OCI-LY7 (cell line): ENCODE measurements around the gene IL1RL2. TPM values are rescaled to one million over a fixed set of nuclear protein-coding genes. Genes with fewer than 3 reads are reported as not detected.

ENCODE experiments used
- BruUV-seq: library from RNA; stranded (reverse); fragments of 400-500 nt; replicated peaks from 2 replicates; lab custom pipeline; 2021; lab: Mats Ljungman, UMichigan
- CTCF ChIA-PET: fragments of 300-600 bp; sonication (Branson Sonifier 250); formaldehyde crosslinking; loops from one replicate; lab custom pipeline; 2022; ENCODE audit warnings: antibody characterized with exemption; ENCODE audit not compliant: unreplicated experiment; lab: Charles Lee
- POLR2A ChIA-PET: fragments of 300-600 bp; sonication (Branson Sonifier 250); formaldehyde crosslinking; loops from one replicate; lab custom pipeline; 2022; ENCODE audit warnings: antibody characterized with exemption; lab: Charles Lee
- DNase-seq: peaks from one replicate; pipeline ENCODE4 v3.0.0-alpha.2; 2015; ENCODE audit warnings: low spot score
- H2AFZ ChIP-seq: fragments of 200-600 bp; sonication (generic), shearing (Covaris generic); 2 replicates; pipeline ENCODE4 v1.6.1; 2014; ENCODE audit warnings: mild to moderate bottlenecking, antibody characterized with exemption, low read length, moderate library complexity
- H3K27ac ChIP-seq: fragments of 200-600 bp; sonication (generic); 2 replicates; pipeline ENCODE4 v1.5.1; 2014; ENCODE audit warnings: mixed run types, low read depth, mild to moderate bottlenecking, moderate library complexity, low read length, inconsistent platforms; ENCODE audit not compliant: poor library complexity, severe bottlenecking
- H3K36me3 ChIP-seq: fragments of 200-600 bp; sonication (generic); 2 replicates; pipeline ENCODE4 v1.6.1; 2014; ENCODE audit warnings: mild to moderate bottlenecking, antibody characterized with exemption, low read length, moderate library complexity, mixed read lengths; ENCODE audit not compliant: insufficient read depth
- H3K4me1 ChIP-seq: fragments of 200-600 bp; sonication (generic); 2 replicates; pipeline ENCODE4 v1.5.1; 2014; ENCODE audit warnings: mild to moderate bottlenecking, low read length; ENCODE audit not compliant: insufficient read depth, poor library complexity, severe bottlenecking
- H3K4me2 ChIP-seq: fragments of 200-600 bp; sonication (generic); 2 replicates; pipeline ENCODE4 v1.6.1; 2014; ENCODE audit warnings: mild to moderate bottlenecking, low read length
- H3K4me3 ChIP-seq: fragments of 200-600 bp; sonication (generic); 2 replicates; pipeline ENCODE4 v1.5.1; 2014; ENCODE audit warnings: mild to moderate bottlenecking, low read depth, low read length; ENCODE audit not compliant: poor library complexity, severe bottlenecking
- H3K79me2 ChIP-seq: fragments of 200-600 bp; sonication (generic); 2 replicates; pipeline ENCODE4 v1.6.1; 2016; ENCODE audit warnings: low read depth, mild to moderate bottlenecking, low read length, moderate library complexity, mixed read lengths; ENCODE audit not compliant: insufficient read depth
- H3K9me2 ChIP-seq: fragments of 200-600 bp; sonication (generic); 2 replicates; pipeline ENCODE4 v1.6.1; 2016; ENCODE audit warnings: mild to moderate bottlenecking, low read length, mixed read lengths; ENCODE audit not compliant: insufficient read depth
- H3K9me3 ChIP-seq: fragments of 200-600 bp; sonication (generic); 2 replicates; pipeline ENCODE4 v1.6.1; 2014; ENCODE audit warnings: mild to moderate bottlenecking, mixed run types, low read length, mixed read lengths
- H4K20me1 ChIP-seq: fragments of 200-600 bp; sonication (generic); 2 replicates; pipeline ENCODE4 v1.6.1; 2014; ENCODE audit warnings: mild to moderate bottlenecking, antibody characterized with exemption, low read length, moderate library complexity, mixed read lengths; ENCODE audit not compliant: insufficient read depth
- EZH2phosphoT487 ChIP-seq: fragments of 200-600 bp; sonication (generic); IDR thresholded peaks from 2 replicates; pipeline ENCODE4 v1.6.1; 2018; ENCODE audit warnings: low read depth, borderline replicate concordance, mild to moderate bottlenecking, mixed run types, antibody characterized with exemption, low read length, moderate library complexity, mixed read lengths
- intact Hi-C: fragments of 100-400 bp; cut with micrococcal nuclease; formaldehyde crosslinking; loops from one replicate; pipeline ENCODE4 v1.10.0; 2022; ENCODE audit not compliant: unreplicated experiment
- total RNA-seq, 2 experiments: library from RNA; depleted of rRNA in 1 of 2; stranded (reverse); fragments of >200 nt in 1 of 2; shearing (Covaris generic) in 1 of 2; gene quantifications; 2 replicates each; pipeline ENCODE4 v1.2.3, GENCODE V29; 2014 to 2022
- TF ChIP-seq, protein P1 (sequence below): fragments of 200-600 bp; sonication (generic); conservative IDR thresholded peaks from 2 replicates; pipeline ENCODE4 v1.5.1; 2014; ENCODE audit warnings: mild to moderate bottlenecking, antibody characterized with exemption, low read length, moderate library complexity, mixed read lengths

Gene IL1RL2
- total RNA-seq, 2 experiments from 2014 or later, result not detected

DNA sequence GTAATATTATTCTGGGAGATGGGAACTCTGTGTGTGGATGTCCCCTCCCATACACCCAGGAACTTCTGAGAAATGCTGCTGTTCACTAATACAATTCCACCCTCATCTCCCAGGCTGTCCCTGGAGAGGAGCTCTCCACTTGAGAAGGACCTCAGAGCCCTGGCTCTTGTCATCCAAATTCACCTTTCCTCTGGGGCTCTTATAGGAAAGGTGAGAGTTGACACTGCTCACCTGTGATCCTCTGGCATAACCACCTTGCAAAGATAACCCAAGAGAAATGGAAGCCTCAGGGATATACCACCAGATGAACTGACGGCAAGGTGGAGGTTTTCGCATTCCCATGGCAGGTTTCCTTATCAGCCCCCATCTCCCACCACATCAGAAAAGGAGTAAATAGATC, 52.0 kb downstream of the IL1RL2 start:
- Histone ChIP-seq H3K4me1 (peaks cover 5% of the 10 kb centered on the region), H3K27ac (no peak overlapping the region), H4K20me1 (no peaks in the 10 kb centered on the region), H3K4me3 (no peak overlapping the region), H2AFZ (no peak overlapping the region), H3K9me3 (no peaks in the 10 kb centered on the region), H3K4me2 (no peak overlapping the region), H3K79me2 (no peaks in the 10 kb centered on the region), H3K9me2 (no peaks in the 10 kb centered on the region), H3K36me3 (no peaks in the 10 kb centered on the region)
- DNase-seq, result no peak
- no TSS peak for BruUV-seq
- CTCF ChIA-PET, result no interaction called here
- POLR2A ChIA-PET, result no interaction called here
- TF ChIP-seq EZH2phosphoT487, result no peak
- intact Hi-C loops, result no loop called here

DNA sequence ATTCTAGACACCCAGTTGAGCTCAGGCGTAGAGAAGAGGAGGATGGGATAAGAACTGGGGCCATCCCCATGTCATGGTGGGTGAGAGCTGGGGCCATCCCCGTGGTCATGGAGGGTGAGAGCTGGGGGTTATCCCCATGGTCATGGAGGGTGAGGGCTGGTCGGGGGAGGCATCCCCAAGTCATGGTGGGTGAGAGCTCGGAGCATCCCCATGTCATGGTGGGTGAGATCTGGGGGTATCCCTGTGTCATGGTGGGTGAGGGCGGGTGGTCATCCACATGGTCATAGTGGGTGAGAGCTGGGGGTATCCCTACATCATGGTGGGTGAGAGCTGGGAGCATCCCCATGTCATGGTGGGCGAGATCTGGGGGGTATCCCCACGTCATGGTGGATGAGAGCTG, 52.5 kb downstream of the IL1RL2 start:
- DNase-seq, result no peak
- intact Hi-C loops, result no loop called here
- Histone ChIP-seq H3K9me3 (no peaks in the 10 kb centered on the region), H2AFZ (no peak overlapping the region), H3K4me1 (peaks cover 5% of the 10 kb centered on the region), H3K4me3 (no peak overlapping the region), H3K27ac (no peak overlapping the region), H4K20me1 (no peaks in the 10 kb centered on the region), H3K79me2 (no peaks in the 10 kb centered on the region), H3K36me3 (no peaks in the 10 kb centered on the region), H3K4me2 (no peak overlapping the region), H3K9me2 (no peaks in the 10 kb centered on the region)
- POLR2A ChIA-PET, result no interaction called here
- TF ChIP-seq, protein P1, sequence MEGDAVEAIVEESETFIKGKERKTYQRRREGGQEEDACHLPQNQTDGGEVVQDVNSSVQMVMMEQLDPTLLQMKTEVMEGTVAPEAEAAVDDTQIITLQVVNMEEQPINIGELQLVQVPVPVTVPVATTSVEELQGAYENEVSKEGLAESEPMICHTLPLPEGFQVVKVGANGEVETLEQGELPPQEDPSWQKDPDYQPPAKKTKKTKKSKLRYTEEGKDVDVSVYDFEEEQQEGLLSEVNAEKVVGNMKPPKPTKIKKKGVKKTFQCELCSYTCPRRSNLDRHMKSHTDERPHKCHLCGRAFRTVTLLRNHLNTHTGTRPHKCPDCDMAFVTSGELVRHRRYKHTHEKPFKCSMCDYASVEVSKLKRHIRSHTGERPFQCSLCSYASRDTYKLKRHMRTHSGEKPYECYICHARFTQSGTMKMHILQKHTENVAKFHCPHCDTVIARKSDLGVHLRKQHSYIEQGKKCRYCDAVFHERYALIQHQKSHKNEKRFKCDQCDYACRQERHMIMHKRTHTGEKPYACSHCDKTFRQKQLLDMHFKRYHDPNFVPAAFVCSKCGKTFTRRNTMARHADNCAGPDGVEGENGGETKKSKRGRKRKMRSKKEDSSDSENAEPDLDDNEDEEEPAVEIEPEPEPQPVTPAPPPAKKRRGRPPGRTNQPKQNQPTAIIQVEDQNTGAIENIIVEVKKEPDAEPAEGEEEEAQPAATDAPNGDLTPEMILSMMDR, result no peak
- TF ChIP-seq EZH2phosphoT487, result no peak
- CTCF ChIA-PET, result no interaction called here
- BruUV-seq, result no TSS peak

DNA sequence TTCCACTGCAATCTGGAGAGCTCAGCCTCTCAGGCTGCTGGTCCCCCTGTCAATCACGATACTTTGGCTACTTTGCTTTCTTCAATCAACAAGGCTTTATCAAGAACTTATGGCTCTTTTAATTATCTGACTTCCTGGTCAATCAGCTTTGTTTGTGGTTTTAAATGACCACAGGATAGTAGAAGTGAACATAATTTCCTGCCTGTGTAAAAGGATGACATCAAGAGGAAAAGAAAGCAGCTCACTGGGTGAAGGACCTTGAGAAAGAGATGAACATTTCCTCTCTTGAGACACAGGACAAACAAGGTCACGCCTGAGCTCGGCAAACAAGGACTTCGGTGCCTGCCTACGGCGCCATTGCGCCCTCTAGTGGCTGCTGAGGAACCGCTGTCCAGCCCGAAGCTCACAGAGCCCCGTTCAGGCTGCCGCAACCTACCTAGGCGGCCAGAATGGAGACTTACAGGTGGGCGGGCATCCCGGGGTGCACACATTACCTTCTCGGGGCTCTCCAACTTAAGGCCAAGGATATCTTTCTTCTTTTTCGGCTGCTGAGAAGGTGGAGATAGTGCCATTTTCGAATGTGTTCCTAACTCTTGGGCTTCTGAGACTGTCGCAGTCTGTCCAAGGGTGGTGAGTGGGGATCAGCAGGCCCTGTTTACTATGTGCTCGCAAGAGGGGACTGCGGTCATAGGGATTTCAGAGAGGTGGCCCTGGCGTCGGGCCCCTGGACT, 54.0 kb downstream of the IL1RL2 start:
- H3K4me1 ChIP-seq, result peaks cover 5% of the 10 kb centered on the region
- no peaks in the 10 kb centered on the region for H3K79me2 ChIP-seq
- no peaks in the 10 kb centered on the region for H3K36me3 ChIP-seq
- H3K4me2 ChIP-seq, result 0 out of 2 replicates have a peak overlapping the region, but pooled peaks have one; percentile 44
- H3K9me2 ChIP-seq, result no peaks in the 10 kb centered on the region
- CTCF ChIA-PET, result interaction anchor here (0.6 to 1.2 kb wide), 4 partner anchors 29 to 474 kb away, joined by 3 to 4 read pairs (median 4); no protein-coding TSS in a partner anchor
- peak overlapping the region; percentile 77 for H2AFZ ChIP-seq
- POLR2A ChIA-PET, result interaction anchor here (0.6 to 0.8 kb wide), 4 partner anchors 18 to 226 kb away, joined by 3 read pairs; no protein-coding TSS in a partner anchor
- H4K20me1 ChIP-seq, result no peaks in the 10 kb centered on the region
- DNase-seq, result peak; percentile 82
- H3K4me3 ChIP-seq, result no peak overlapping the region
- no TSS peak for BruUV-seq
- H3K27ac ChIP-seq, result no peak overlapping the region
- TF ChIP-seq EZH2phosphoT487, result no peak
- TF ChIP-seq, protein P1, result peak; percentile 96
- intact Hi-C loops, result loop anchor here (1.0 to 5.0 kb wide), 3 partner anchors 221 to 899 kb away; no protein-coding TSS in a partner anchor
- no peaks in the 10 kb centered on the region for H3K9me3 ChIP-seq
